ENCODE results near the gene SSR1.
"Not testable (repeated sequence)": the region's sequence is repeated elsewhere in the genome, so short reads cannot be mapped to it uniquely, and the experiment has no call there.

SSR1 gene

GRCh38 chr6:7328243-7328642 is 15.2 kb upstream of the SSR1 start:
- TF ChIP-seq CTCF (conservative IDR thresholded peaks at IDR 0.05; ENCODE audit: control insufficient read depth, insufficient read depth, low read depth, low read length), result no peak
- no peak for DNase-seq (ENCODE audit: low read depth)
- H3K4me3 ChIP-seq (ENCODE audit: control insufficient read depth, low read depth, low read length), result no peak overlapping the region

GRCh38 chr6:7325750-7326149 is 12.8 kb upstream of the SSR1 start:
- H3K4me3 ChIP-seq (ENCODE audit: control insufficient read depth, low read depth, low read length), result no peak overlapping the region
- no peak for DNase-seq (ENCODE audit: low read depth)
- TF ChIP-seq CTCF (conservative IDR thresholded peaks at IDR 0.05; ENCODE audit: control insufficient read depth, insufficient read depth, low read depth, low read length), result no peak

- TF ChIP-seq CTCF (conservative IDR thresholded peaks at IDR 0.05; ENCODE audit: control insufficient read depth, insufficient read depth, low read depth, low read length), result no peak
- no peak overlapping the region for H3K4me3 ChIP-seq (ENCODE audit: control insufficient read depth, low read depth, low read length)
- DNase-seq (ENCODE audit: low read depth), result no peak
Measured at GRCh38 chr6:7324520-7324919, 11.5 kb upstream of the SSR1 start.

- H3K4me3 ChIP-seq (ENCODE audit: control insufficient read depth, low read depth, low read length), result no peak overlapping the region
- TF ChIP-seq CTCF (conservative IDR thresholded peaks at IDR 0.05; ENCODE audit: control insufficient read depth, insufficient read depth, low read depth, low read length), result no peak
- DNase-seq (ENCODE audit: low read depth), result no peak
Measured at GRCh38 chr6:7323074-7323473, 10.1 kb upstream of the SSR1 start.

- H3K4me3 ChIP-seq (ENCODE audit: control insufficient read depth, low read depth, low read length), result not testable (repeated sequence)
Measured at GRCh38 chr6:7321866-7322265, 8.9 kb upstream of the SSR1 start.

GRCh38 chr6:7319406-7319805 is 6.4 kb upstream of the SSR1 start:
- DNase-seq (ENCODE audit: low read depth); H3K4me3 ChIP-seq (ENCODE audit: control insufficient read depth, low read depth, low read length): not testable (repeated sequence)

More at GRCh38 chr6:7321866-7322265, 8.9 kb upstream of the SSR1 start:
- not testable (repeated sequence) for DNase-seq (ENCODE audit: low read depth)

GRCh38 chr6:7317538-7317937 is 4.5 kb upstream of the SSR1 start:
- no peak for TF ChIP-seq CTCF (conservative IDR thresholded peaks at IDR 0.05; ENCODE audit: control insufficient read depth, insufficient read depth, low read depth, low read length)

GRCh38 chr6:7316658-7317533 is 3.9 kb upstream of the SSR1 start:
- no peak for TF ChIP-seq CTCF (conservative IDR thresholded peaks at IDR 0.05; ENCODE audit: control insufficient read depth, insufficient read depth, low read depth, low read length)
- DNase-seq (ENCODE audit: low read depth), result no peak
- H3K4me3 ChIP-seq (ENCODE audit: control insufficient read depth, low read depth, low read length), result no peak overlapping the region

More at GRCh38 chr6:7317538-7317937, 4.5 kb upstream of the SSR1 start:
- no peak overlapping the region for H3K4me3 ChIP-seq (ENCODE audit: control insufficient read depth, low read depth, low read length)
- no peak for DNase-seq (ENCODE audit: low read depth)
